GM10248 (cell line): ENCODE measurements around the gene RASA2.

Experiments
- CTCF ChIA-PET: fragments of 300-600 bp; sonication (Branson Sonifier 250); formaldehyde crosslinking; extraction: SDS; loops from one replicate; lab custom pipeline; 2021; ENCODE audit warnings: antibody characterized with exemption; lab: Yijun Ruan, JAX
- POLR2A ChIA-PET: fragments of 350-650 bp; sonication (Branson Sonifier 250); formaldehyde crosslinking; extraction: SDS; loops from one replicate; lab custom pipeline; 2020; ENCODE audit warnings: antibody characterized with exemption; lab: Yijun Ruan, JAX
- DNase-seq: peaks from one replicate; pipeline ENCODE4 v3.0.0; 2012; ENCODE audit errors: extremely low spot score
- TF ChIP-seq, protein P1 (sequence below): IDR thresholded peaks from 2 replicates; pipeline ENCODE4 v1.5.1; 2012; ENCODE audit warnings: mild to moderate bottlenecking, low read depth; ENCODE audit errors: extremely low read depth, missing control alignments, control extremely low read depth

The RASA2 gene, protein sequence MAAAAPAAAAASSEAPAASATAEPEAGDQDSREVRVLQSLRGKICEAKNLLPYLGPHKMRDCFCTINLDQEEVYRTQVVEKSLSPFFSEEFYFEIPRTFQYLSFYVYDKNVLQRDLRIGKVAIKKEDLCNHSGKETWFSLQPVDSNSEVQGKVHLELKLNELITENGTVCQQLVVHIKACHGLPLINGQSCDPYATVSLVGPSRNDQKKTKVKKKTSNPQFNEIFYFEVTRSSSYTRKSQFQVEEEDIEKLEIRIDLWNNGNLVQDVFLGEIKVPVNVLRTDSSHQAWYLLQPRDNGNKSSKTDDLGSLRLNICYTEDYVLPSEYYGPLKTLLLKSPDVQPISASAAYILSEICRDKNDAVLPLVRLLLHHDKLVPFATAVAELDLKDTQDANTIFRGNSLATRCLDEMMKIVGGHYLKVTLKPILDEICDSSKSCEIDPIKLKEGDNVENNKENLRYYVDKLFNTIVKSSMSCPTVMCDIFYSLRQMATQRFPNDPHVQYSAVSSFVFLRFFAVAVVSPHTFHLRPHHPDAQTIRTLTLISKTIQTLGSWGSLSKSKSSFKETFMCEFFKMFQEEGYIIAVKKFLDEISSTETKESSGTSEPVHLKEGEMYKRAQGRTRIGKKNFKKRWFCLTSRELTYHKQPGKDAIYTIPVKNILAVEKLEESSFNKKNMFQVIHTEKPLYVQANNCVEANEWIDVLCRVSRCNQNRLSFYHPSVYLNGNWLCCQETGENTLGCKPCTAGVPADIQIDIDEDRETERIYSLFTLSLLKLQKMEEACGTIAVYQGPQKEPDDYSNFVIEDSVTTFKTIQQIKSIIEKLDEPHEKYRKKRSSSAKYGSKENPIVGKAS

DNA sequence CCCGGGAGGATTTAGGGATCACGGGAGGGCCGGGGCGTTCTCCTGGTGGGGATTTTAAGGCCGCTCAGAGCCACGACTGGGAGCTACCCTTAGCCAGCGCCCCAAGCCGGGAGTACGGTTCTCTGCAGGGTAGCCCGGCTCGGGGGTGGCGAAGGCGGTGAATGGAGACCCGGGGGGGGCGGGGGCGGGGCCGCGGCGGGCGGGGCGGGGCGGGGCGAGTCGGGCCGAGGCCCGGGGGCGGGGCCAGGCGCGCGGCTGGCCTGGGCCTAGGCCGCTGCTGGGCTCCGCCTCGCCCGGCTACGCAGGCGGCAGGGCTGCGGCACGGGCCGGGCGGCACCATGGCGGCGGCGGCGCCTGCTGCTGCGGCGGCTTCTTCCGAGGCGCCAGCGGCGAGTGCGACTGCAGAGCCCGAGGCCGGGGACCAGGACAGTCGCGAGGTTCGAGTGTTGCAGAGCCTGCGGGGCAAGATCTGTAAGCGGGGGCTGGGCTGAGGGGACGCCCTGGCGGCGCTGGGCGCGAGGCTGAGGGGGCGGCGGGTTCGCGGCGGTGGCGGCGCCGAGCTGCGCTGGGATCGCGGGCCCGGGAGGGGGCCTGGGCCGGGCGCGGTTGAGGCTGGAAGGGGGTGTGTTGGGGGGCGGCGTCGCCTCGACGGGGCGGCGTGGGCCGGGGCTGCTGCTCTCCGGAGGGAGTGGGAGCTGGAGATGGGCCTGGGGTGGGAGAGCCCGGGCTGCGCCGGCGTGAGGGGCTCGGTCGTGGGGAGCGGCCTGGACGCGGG, at the start of gene RASA2:
Gene RASA2, plus strand, starts transcription at position 282 of the 775 bp plus-strand sequence. Its CDS starts 57 bp downstream, at position 339.
- TF ChIP-seq, protein P1, sequence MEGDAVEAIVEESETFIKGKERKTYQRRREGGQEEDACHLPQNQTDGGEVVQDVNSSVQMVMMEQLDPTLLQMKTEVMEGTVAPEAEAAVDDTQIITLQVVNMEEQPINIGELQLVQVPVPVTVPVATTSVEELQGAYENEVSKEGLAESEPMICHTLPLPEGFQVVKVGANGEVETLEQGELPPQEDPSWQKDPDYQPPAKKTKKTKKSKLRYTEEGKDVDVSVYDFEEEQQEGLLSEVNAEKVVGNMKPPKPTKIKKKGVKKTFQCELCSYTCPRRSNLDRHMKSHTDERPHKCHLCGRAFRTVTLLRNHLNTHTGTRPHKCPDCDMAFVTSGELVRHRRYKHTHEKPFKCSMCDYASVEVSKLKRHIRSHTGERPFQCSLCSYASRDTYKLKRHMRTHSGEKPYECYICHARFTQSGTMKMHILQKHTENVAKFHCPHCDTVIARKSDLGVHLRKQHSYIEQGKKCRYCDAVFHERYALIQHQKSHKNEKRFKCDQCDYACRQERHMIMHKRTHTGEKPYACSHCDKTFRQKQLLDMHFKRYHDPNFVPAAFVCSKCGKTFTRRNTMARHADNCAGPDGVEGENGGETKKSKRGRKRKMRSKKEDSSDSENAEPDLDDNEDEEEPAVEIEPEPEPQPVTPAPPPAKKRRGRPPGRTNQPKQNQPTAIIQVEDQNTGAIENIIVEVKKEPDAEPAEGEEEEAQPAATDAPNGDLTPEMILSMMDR, result no peak
- ChIA-PET POLR2A (no interaction called here), CTCF (interaction anchor here (0.9 to 3.5 kb wide), 5 partner anchors 27 to 74 kb away, joined by 4 to 17 read pairs (median 7); no protein-coding TSS in a partner anchor)
- peak; percentile 91 for DNase-seq

DNA sequence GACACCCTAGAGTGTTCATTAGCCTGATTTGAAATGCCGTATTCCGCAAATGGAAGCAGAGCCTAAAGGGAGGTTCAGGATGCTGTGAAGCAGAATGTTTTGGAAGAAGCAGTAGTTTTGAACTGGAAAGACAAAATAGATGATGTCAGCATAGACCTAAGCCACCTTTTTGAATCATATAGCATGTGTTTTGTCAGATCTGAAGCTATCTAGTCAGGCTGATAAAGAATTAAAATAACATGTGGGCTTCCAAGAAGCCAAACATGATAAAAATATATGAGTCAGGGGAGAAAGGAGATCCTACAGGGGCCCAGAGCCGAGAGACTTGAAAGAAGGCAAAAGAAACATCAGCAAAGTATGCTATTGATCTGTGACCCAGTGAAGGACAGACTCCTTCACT, 47.2 kb upstream of the RASA2 start:
- CTCF ChIA-PET, result interaction anchor here (1.2 to 9.5 kb wide), 13 partner anchors 8 to 136 kb away, joined by 3 to 161 read pairs (median 35); no protein-coding TSS in a partner anchor

DNA sequence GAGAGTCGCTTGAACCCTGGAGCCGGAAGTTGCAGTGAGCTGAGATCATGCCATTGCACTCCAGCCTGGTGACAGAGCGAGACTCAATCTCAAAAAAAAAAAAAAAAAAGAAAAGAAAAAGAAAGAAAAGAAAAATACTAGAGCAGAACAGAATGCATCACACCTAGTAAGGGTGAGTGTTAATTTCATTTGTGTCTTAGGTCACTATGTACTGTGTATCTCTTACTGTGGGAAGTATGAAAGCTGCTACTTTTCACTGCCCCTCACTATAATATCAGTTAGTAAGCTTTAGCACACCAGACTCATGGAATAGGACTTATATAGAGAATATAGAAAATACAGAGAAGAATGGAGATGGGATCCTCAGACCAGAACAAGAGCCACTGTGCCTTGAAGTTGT, 45.9 kb upstream of the RASA2 start:
- ChIA-PET POLR2A (interaction anchor here (0.6 kb wide), 1 partner anchor 14 kb away, joined by 4 read pairs; no protein-coding TSS in a partner anchor), CTCF (interaction anchor here (0.9 to 9.5 kb wide), 28 partner anchors 9 to 210 kb away, joined by 3 to 161 read pairs (median 5); partner anchors contain the start of gene PXYLP1)
- TF ChIP-seq, protein P1, result no peak
- no peak for DNase-seq

More for the DNA sequence above, 47.2 kb upstream of the RASA2 start:
- POLR2A ChIA-PET, result no interaction called here
- DNase-seq, result no peak
- TF ChIP-seq, protein P1, result no peak

DNA sequence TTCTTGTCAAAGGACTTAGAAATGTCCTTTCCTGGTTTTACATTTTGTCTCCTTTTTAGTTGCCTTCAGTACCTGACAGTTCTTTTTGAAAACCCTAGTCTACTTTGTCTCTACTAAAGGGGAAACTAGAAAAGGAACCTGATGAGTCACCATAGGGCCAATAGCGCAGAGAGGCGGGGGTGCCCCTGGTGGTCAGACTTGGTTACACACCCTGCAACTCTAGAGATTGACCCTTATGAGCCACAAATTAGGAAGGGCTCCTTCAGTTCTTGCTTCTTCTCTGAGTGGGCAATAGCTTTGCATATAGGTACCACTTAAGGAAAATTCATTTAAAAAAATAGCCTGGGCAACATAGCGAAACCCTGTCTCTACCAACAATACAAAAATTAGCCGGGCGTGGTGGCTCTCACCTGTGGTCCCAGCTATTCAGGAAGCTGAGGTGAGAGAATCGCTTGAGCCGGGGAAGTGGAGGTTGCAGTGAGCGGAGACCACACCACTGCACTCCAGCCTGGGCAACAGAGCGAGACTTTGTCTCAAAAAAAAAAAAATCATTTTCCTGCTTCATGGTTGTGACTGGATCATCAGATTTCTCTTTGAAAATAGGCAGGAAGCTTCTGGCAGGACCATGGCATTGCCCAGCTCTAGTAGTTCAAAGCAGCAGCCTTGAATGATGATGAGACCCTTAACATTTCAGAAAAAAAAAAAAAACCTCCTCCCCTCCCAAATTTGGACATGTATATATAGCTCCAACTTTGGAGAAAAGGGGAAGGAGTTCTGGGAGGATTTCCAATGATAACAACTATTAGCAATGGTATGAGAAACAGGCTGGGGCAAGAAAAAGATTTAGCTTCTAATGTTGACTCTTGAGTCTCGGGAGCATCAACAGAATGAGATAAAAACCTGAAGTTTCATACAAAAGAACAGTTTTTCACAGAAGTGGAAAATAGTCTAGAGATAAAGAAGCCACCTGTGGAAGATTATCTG, 45.2 kb upstream of the RASA2 start:
- ChIA-PET CTCF (interaction anchor here (0.8 to 9.5 kb wide), 33 partner anchors 8 to 210 kb away, joined by 3 to 161 read pairs (median 5); partner anchors contain the start of gene PXYLP1), POLR2A (no interaction called here)
- peak; percentile 85 for DNase-seq
- TF ChIP-seq, protein P1, result peak; percentile 63

DNA sequence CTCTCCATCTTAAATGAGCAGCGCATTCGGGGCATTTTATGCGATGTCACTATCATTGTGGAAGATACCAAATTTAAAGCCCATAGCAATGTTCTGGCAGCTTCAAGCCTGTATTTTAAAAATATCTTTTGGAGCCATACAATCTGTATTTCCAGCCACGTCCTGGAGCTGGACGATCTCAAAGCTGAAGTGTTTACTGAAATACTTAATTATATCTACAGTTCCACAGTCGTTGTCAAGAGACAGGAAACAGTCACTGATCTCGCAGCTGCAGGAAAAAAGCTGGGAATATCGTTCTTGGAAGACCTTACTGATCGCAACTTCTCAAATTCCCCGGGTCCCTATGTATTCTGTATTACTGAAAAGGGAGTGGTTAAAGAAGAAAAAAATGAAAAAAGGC, 44.4 kb upstream of the RASA2 start:
- TF ChIP-seq, protein P1, result no peak
- CTCF ChIA-PET, result interaction anchor here (0.9 to 9.5 kb wide), 23 partner anchors 11 to 209 kb away, joined by 3 to 161 read pairs (median 7); no protein-coding TSS in a partner anchor
- DNase-seq, result no peak
- POLR2A ChIA-PET, result no interaction called here
